ENCODE results near the gene MMP26.

MMP26 gene

DNA sequence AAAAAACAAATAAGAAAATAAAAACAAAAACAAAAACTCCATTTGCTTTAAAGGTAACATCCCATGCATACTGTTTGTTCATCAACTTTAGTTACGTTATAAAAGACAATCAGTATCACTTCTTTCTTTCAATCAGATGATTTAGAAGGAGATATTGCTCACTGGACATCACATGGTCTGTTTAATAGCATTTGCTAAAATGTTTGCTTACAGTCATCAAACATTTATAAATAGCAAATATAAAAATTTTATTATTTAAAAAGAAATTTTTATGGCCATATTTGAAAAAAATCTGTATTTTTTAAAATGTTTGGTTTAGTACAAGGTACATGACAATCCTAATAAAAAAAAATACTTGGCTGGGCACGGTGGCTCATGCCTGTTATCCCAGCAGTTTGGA, 22.6 kb downstream of the MMP26 start:
- no peak for DNase-seq

GRCh38 chr11:4740735-4741134, 36.2 kb downstream of the MMP26 start:
- DNase-seq, result no peak

DNA sequence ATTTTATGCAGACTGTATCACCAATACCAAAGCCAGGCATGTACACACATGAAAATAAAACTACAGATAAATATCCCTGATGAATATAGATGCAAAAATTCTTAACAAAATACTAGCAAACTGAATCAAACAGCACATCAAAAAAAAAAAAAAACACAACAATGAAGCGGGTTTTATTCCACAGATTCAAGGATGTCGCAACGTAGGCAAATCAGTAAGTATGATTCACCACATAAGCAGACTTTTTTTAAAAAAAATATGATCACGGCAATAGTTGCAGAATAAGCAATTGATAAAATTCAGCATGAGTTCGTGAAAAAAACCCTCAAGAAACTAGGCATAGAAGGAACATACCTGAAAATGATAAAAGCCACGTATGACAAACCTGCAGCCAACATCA, 43.9 kb downstream of the MMP26 start:
- DNase-seq, result no peak

- no peak for DNase-seq
Measured at GRCh38 chr11:4751201-4751600, 46.6 kb downstream of the MMP26 start.

Measured in CD4-positive, alpha-beta T cell treated with Interleukin-6 for 4 hours (primary cell).